ENCODE data around the gene SRPK2. TPM values are rescaled to one million over a fixed set of nuclear protein-coding genes. Genes with fewer than 3 reads are reported as not detected.

SRPK2 gene
- total RNA-seq, 1 donor from 2014 or later, result 58.5 TPM

DNA sequence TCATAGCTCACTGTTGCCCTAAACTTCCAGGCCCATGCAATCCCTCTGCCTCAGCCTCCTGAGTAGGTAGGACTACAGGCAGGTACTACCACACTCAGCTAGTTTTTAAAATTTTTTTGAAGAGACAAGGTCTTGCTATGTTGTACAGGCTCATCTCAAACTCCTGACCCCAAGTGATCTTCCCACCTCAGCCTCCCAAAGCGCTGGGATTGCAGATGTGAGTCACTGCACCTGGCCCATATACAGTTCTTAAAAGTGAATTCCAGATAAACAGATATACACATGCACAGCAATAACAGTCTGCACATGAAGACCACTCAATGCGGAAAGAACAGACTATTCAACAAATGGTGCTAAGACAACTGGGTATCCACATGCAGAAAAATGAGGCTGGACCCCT is 67.8 kb downstream of the SRPK2 start:
- Mint-ChIP-seq H3K27ac (ENCODE audit: unreplicated experiment) (no peak overlapping the region), H3K9me3 (ENCODE audit: low read depth) (no peaks in the 10 kb centered on the region), H3K27me3 (ENCODE audit: low read depth) (no peaks in the 10 kb centered on the region), H3K36me3 (ENCODE audit: low read depth) (peaks cover 1% of the 10 kb centered on the region), H3K4me3 (ENCODE audit: unreplicated experiment) (no peak overlapping the region), H3K4me1 (ENCODE audit: low read depth) (peaks cover 24% of the 10 kb centered on the region)
- DNase-seq (ENCODE audit: low spot score), result no peak
- no peak for TF ChIP-seq CTCF (IDR thresholded peaks at IDR 0.05)

- Mint-ChIP-seq H3K27me3 (ENCODE audit: low read depth) (no peaks in the 10 kb centered on the region), H3K4me1 (ENCODE audit: low read depth) (peaks cover 24% of the 10 kb centered on the region), H3K27ac (ENCODE audit: unreplicated experiment) (no peak overlapping the region), H3K4me3 (ENCODE audit: unreplicated experiment) (no peak overlapping the region), H3K36me3 (ENCODE audit: low read depth) (peaks cover 1% of the 10 kb centered on the region), H3K9me3 (ENCODE audit: low read depth) (no peaks in the 10 kb centered on the region)
- no peak for TF ChIP-seq CTCF (IDR thresholded peaks at IDR 0.05)
- DNase-seq (ENCODE audit: low spot score), result no peak
Measured at GRCh38 chr7:105319578-105319977, 69.1 kb downstream of the SRPK2 start.

GRCh38 chr7:105316578-105317344 is 72.0 kb downstream of the SRPK2 start:
- Mint-ChIP-seq H3K4me3 (ENCODE audit: unreplicated experiment) (no peak overlapping the region), H3K36me3 (ENCODE audit: low read depth) (peaks cover 1% of the 10 kb centered on the region), H3K9me3 (ENCODE audit: low read depth) (no peaks in the 10 kb centered on the region), H3K4me1 (ENCODE audit: low read depth) (peaks cover 9% of the 10 kb centered on the region), H3K27ac (ENCODE audit: unreplicated experiment) (no peak overlapping the region), H3K27me3 (ENCODE audit: low read depth) (no peaks in the 10 kb centered on the region)
- no peak for DNase-seq (ENCODE audit: low spot score)
- no peak for TF ChIP-seq CTCF (IDR thresholded peaks at IDR 0.05)

- Mint-ChIP-seq H3K27me3 (ENCODE audit: low read depth) (no peaks in the 10 kb centered on the region), H3K9me3 (ENCODE audit: low read depth) (no peaks in the 10 kb centered on the region), H3K4me1 (ENCODE audit: low read depth) (peaks cover 11% of the 10 kb centered on the region), H3K4me3 (ENCODE audit: unreplicated experiment) (no peak overlapping the region), H3K27ac (ENCODE audit: unreplicated experiment) (no peak overlapping the region), H3K36me3 (ENCODE audit: low read depth) (no peaks in the 10 kb centered on the region)
- DNase-seq (ENCODE audit: low spot score), result no peak
- no peak for TF ChIP-seq CTCF (IDR thresholded peaks at IDR 0.05)
Measured at GRCh38 chr7:105315357-105315756, 73.4 kb downstream of the SRPK2 start.

- H3K4me3 Mint-ChIP-seq (ENCODE audit: unreplicated experiment), result no peak overlapping the region
- H3K9me3 Mint-ChIP-seq (ENCODE audit: low read depth), result no peaks in the 10 kb centered on the region
- H3K4me1 Mint-ChIP-seq (ENCODE audit: low read depth), result peaks cover 34% of the 10 kb centered on the region
- H3K27ac Mint-ChIP-seq (ENCODE audit: unreplicated experiment), result no peak overlapping the region
- no peak for DNase-seq (ENCODE audit: low spot score)
- no peaks in the 10 kb centered on the region for H3K36me3 Mint-ChIP-seq (ENCODE audit: low read depth)
- TF ChIP-seq CTCF (IDR thresholded peaks at IDR 0.05), result no peak
- no peaks in the 10 kb centered on the region for H3K27me3 Mint-ChIP-seq (ENCODE audit: low read depth)
Measured at GRCh38 chr7:105309235-105310169, 79.2 kb downstream of the SRPK2 start.
